ENCODE results near the gene MYO7B. TPM values are rescaled to one million over a fixed set of nuclear protein-coding genes. Genes with fewer than 3 reads are reported as not detected.

MYO7B gene
- total and polyA plus RNA-seq, 9 of the 15 experiments (the other 6 are each of a cell fraction or from before 2014, with no cell fraction given): 0.08 TPM; not detected in 8

DNA sequence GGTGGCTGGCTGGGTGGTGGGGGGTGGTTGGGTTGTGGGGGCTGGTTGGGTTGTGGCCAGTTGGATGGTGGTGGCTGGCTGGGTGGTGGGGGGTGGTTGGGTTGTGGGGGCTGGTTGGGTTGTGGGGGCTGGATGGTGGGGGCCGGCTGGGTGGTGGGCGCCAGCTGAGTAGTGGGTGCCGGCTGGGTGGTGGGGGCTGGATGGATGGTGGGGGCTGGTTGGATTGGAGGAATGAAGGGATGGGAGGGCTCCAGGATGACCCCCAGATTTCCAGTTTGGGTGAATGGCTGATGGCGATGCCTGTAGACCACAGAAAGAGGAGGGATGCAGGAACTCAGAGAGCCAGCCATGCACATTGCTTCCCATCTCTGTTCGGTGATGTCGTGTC, 83.7 kb downstream of the MYO7B start (continued):
- TF ChIP-seq, protein P1, sequence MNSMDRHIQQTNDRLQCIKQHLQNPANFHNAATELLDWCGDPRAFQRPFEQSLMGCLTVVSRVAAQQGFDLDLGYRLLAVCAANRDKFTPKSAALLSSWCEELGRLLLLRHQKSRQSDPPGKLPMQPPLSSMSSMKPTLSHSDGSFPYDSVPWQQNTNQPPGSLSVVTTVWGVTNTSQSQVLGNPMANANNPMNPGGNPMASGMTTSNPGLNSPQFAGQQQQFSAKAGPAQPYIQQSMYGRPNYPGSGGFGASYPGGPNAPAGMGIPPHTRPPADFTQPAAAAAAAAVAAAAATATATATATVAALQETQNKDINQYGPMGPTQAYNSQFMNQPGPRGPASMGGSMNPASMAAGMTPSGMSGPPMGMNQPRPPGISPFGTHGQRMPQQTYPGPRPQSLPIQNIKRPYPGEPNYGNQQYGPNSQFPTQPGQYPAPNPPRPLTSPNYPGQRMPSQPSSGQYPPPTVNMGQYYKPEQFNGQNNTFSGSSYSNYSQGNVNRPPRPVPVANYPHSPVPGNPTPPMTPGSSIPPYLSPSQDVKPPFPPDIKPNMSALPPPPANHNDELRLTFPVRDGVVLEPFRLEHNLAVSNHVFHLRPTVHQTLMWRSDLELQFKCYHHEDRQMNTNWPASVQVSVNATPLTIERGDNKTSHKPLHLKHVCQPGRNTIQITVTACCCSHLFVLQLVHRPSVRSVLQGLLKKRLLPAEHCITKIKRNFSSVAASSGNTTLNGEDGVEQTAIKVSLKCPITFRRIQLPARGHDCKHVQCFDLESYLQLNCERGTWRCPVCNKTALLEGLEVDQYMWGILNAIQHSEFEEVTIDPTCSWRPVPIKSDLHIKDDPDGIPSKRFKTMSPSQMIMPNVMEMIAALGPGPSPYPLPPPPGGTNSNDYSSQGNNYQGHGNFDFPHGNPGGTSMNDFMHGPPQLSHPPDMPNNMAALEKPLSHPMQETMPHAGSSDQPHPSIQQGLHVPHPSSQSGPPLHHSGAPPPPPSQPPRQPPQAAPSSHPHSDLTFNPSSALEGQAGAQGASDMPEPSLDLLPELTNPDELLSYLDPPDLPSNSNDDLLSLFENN (IDR thresholded peaks at IDR 0.05; ENCODE audit: low read depth in 2 of 2, low read length in 2 of 2): no peak
- TF ChIP-seq MAFK (IDR thresholded peaks at IDR 0.05; ENCODE audit: low read length) (no peak), LEF1 (IDR thresholded peaks at IDR 0.05) (no peak)

DNA sequence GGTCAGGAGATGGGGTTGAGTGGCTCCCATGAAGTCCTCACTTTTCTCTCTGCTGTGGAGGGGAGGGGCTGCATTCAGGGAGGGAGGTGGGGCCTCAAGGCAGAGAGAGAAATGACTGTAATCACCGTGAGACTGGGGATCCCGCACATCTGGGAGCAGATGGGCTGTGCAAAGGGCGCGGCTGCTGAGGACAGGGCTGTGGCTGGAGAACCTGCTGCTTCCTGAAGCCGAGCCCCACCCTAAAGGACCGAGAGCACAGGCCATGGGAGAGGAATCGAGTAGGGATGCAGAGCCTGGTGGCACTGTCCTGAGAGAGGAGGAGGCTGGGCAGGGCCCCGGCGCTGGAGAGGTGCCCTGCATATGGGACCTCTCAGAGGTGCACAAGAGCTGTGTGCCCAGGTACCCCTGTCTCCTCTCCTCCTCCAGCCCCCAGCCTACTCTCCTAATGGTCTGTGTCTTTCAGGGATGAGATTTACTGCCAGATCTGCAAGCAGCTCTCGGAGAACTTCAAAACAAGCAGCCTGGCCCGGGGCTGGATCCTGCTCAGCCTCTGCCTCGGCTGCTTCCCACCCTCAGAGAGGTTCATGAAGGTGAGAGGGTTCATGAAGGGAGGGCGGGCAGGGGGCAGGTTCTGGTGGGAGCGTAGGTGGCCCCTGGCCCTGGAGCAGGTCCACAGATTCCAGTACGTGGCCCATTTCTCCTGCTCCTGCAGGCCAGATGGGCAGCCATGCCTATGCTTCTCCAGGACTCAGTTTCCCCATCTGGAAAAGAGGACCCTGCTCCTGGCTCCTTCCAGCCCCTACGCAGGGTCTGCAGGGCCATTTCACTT, 84.6 kb downstream of the MYO7B start:
- in situ Hi-C loops (cut with MboI) (no loop called here), intact Hi-C loops (cut with micrococcal nuclease) (no loop called here)
- H3K9me3 ChIP-seq (replicated peaks; ENCODE audit: control insufficient read depth, insufficient read depth, low read depth, low read length): no peaks in the 10 kb centered on the region
- H3K27me3 ChIP-seq (ENCODE audit: control insufficient read depth in 2 of 2, insufficient read depth in 2 of 2, low read length in 2 of 2): peaks cover 36 to 61% of the 10 kb centered on the region in 2 experiments
- peak; percentile 44 for ATAC-seq
- CTCF ChIA-PET (ENCODE audit: low intra/inter-chr PET ratio): no interaction called here
- H4K20me1 ChIP-seq (replicated peaks; ENCODE audit: control insufficient read depth, insufficient read depth, low read length): peaks cover 5% of the 10 kb centered on the region; the same call in 1 of the 2 replicates
- peaks cover 0 to 12% of the 10 kb centered on the region in 2 experiments; a peak in 2 of 5 replicates for H3K4me1 ChIP-seq (replicated peaks in 1 of 2; ENCODE audit: control insufficient read depth in 2 of 2, insufficient read depth in 2 of 2, low read length in 2 of 2)
- no peak overlapping the region for H2AFZ ChIP-seq (ENCODE audit: low read depth, low read length)
- H3K4me2 ChIP-seq (ENCODE audit: insufficient read depth, low read length): no peak overlapping the region
- no peak overlapping the region for H3K27ac ChIP-seq (ENCODE audit: extremely low read depth, low read depth, low read length)
- FAIRE-seq: no peak
- no peaks in the 10 kb centered on the region for H3K9me1 ChIP-seq (ENCODE audit: control insufficient read depth, insufficient read depth, low read length)
- no peak overlapping the region for H3K4me3 ChIP-seq
- H3K9ac ChIP-seq (ENCODE audit: insufficient read depth in 1 of 2, low read depth in 2 of 2, low read length in 2 of 2): no peak overlapping the region
- POLR2A ChIA-PET: interaction anchor here (1.3 kb wide), 1 partner anchor 12 kb away, joined by 6 read pairs; no protein-coding TSS in a partner anchor
- DNase-seq (ENCODE audit: extremely low read depth in 1 of 4, low spot score in 3 of 4): no peak
- H3K79me2 ChIP-seq (ENCODE audit: control insufficient read depth, insufficient read depth, low read length): no peaks in the 10 kb centered on the region
- WGBS (ENCODE audit: insufficient coverage, low coverage, missing lambda C conversion rate): 0% methylated on average over 13 of the region's 16 CpGs
- BruUV-seq (replicated peaks): no TSS peak
- no peaks in the 10 kb centered on the region for H3K36me3 ChIP-seq (ENCODE audit: control insufficient read depth, insufficient read depth, low read length)
- TF ChIP-seq SMC3 (conservative IDR thresholded peaks at IDR 0.05; ENCODE audit: insufficient read depth, low read depth, low read length) (no peak), ZNF133 (CRISPR knock-in tag; IDR thresholded peaks at IDR 0.05) (no peak), DIDO1 (tag; IDR thresholded peaks at IDR 0.05; ENCODE audit: low read depth) (no peak), ZSCAN29 (IDR thresholded peaks at IDR 0.05) (no peak)
- TF ChIP-seq, protein P2, sequence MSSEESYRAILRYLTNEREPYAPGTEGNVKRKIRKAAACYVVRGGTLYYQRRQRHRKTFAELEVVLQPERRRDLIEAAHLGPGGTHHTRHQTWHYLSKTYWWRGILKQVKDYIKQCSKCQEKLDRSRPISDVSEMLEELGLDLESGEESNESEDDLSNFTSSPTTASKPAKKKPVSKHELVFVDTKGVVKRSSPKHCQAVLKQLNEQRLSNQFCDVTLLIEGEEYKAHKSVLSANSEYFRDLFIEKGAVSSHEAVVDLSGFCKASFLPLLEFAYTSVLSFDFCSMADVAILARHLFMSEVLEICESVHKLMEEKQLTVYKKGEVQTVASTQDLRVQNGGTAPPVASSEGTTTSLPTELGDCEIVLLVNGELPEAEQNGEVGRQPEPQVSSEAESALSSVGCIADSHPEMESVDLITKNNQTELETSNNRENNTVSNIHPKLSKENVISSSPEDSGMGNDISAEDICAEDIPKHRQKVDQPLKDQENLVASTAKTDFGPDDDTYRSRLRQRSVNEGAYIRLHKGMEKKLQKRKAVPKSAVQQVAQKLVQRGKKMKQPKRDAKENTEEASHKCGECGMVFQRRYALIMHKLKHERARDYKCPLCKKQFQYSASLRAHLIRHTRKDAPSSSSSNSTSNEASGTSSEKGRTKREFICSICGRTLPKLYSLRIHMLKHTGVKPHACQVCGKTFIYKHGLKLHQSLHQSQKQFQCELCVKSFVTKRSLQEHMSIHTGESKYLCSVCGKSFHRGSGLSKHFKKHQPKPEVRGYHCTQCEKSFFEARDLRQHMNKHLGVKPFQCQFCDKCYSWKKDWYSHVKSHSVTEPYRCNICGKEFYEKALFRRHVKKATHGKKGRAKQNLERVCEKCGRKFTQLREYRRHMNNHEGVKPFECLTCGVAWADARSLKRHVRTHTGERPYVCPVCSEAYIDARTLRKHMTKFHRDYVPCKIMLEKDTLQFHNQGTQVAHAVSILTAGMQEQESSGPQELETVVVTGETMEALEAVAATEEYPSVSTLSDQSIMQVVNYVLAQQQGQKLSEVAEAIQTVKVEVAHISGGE (CRISPR knock-in tag; IDR thresholded peaks at IDR 0.05): no peak
- TF ChIP-seq, protein P3, sequence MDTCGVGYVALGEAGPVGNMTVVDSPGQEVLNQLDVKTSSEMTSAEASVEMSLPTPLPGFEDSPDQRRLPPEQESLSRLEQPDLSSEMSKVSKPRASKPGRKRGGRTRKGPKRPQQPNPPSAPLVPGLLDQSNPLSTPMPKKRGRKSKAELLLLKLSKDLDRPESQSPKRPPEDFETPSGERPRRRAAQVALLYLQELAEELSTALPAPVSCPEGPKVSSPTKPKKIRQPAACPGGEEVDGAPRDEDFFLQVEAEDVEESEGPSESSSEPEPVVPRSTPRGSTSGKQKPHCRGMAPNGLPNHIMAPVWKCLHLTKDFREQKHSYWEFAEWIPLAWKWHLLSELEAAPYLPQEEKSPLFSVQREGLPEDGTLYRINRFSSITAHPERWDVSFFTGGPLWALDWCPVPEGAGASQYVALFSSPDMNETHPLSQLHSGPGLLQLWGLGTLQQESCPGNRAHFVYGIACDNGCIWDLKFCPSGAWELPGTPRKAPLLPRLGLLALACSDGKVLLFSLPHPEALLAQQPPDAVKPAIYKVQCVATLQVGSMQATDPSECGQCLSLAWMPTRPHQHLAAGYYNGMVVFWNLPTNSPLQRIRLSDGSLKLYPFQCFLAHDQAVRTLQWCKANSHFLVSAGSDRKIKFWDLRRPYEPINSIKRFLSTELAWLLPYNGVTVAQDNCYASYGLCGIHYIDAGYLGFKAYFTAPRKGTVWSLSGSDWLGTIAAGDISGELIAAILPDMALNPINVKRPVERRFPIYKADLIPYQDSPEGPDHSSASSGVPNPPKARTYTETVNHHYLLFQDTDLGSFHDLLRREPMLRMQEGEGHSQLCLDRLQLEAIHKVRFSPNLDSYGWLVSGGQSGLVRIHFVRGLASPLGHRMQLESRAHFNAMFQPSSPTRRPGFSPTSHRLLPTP (IDR thresholded peaks at IDR 0.05; ENCODE audit: borderline replicate concordance, extremely low read depth, insufficient read length): no peak

Measured in K562 (cell line).